C4-2B (cell line): ENCODE measurements around the gene ZHX3.

ENCODE experiments used
- H3K27ac ChIP-seq: fragments of 450-650 bp; 2 replicates; pipeline ENCODE4 v1.5.1; 2017
- ZFX ChIP-seq: fragments of 450-650 bp; IDR thresholded peaks from 2 replicates; pipeline ENCODE4 v1.6.1; 2017
- TF ChIP-seq, protein P1 (sequence below): fragments of 450-650 bp; conservative IDR thresholded peaks from 2 replicates; pipeline ENCODE4 v1.5.1; 2017; ENCODE audit warnings: mild to moderate bottlenecking

Gene ZHX3

DNA sequence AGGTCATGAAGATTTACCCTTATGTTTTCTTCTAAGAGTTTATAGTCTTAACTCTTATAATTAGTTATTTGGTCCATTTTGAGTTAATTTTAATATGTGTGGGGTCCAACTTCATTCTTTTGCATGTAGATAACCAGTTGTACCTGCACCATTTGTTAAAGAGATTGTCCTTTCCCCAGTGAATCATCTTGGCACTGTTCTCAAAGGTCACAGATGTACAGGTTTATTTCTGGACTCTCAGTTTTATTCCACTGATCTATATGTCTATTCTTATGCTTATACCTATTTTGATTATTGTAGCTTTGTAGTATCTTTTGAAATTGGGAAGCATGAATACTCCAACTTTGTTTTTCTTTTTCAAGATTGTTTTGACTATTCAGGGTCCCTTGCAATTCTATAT is 44.1 kb downstream of the ZHX3 start:
- H3K27ac ChIP-seq, result no peak overlapping the region
- TF ChIP-seq, protein P1, sequence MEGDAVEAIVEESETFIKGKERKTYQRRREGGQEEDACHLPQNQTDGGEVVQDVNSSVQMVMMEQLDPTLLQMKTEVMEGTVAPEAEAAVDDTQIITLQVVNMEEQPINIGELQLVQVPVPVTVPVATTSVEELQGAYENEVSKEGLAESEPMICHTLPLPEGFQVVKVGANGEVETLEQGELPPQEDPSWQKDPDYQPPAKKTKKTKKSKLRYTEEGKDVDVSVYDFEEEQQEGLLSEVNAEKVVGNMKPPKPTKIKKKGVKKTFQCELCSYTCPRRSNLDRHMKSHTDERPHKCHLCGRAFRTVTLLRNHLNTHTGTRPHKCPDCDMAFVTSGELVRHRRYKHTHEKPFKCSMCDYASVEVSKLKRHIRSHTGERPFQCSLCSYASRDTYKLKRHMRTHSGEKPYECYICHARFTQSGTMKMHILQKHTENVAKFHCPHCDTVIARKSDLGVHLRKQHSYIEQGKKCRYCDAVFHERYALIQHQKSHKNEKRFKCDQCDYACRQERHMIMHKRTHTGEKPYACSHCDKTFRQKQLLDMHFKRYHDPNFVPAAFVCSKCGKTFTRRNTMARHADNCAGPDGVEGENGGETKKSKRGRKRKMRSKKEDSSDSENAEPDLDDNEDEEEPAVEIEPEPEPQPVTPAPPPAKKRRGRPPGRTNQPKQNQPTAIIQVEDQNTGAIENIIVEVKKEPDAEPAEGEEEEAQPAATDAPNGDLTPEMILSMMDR, result no peak
- no peak for TF ChIP-seq ZFX

DNA sequence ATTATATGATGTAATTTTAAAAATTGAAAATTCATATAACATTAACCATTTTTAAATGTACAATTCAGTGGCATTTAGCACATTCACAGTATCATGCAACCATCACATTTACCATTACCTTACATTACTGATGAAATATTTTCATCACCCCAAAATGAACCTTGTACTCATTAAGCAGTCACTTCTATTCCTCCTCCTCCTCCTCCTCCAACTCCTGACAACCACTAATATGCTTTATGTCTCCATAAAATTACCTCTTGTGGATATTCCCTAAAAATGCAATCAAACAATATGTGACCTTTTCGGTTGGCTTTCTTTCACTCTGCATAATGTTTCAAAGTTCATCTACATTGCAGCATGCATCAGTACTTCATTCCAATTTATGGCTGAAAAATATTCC is 45.2 kb downstream of the ZHX3 start:
- TF ChIP-seq, protein P1, result no peak
- no peak for TF ChIP-seq ZFX

DNA sequence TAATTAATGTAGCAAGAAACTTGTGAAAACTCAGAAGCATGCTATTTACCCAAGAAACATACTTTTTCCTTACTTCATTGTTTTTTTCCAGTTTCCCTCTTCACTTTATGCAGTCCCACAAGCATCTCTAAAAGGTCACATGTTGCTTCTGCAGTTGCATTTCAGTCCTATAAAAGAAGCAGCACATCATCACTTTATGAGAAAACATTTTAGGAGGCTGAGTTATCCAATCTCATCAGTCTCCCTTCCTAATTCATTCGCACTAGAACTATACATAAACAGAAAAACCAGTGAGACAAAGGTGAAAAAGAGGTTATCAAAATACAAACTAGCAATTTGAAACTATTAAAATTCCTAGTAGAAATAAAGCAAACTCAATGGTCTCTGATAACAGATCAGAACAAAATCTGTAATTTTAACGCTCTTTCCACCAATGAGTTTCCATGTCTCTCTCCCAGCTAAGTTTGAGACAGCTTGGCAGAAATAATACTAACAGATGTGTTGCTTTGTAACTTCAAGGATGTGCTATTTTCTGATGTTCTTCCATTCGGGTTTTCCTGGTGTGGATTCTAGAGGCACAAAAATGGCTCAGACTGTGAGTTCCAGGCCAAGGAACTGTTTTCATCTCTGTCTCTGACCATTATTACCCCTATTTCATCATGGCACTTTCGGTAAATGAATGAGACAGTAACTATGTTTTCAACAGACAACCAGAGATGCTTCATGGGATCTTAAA is 48.4 kb downstream of the ZHX3 start:
- H3K27ac ChIP-seq, result no peak overlapping the region
- TF ChIP-seq, protein P1, result no peak
- no peak for TF ChIP-seq ZFX

More for the DNA sequence above, 45.2 kb downstream of the ZHX3 start:
- no peak overlapping the region for H3K27ac ChIP-seq

DNA sequence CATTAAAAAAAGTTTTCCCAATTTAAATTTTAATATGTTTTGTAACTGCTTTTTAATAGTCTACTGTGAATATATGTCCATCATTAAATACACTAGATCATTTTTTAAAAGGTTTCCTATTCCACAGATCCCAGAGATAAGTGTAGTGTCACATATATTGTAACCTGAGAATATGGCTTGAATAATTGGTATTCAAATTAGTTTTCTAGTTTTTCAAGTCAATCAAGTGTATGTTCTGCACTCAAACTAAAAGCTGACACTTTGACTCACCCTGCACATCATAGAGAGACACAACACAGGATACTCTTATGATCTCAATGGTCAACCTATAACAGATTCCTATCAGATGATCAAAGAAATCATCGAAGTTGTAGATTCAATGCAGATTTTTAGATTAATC is 49.1 kb downstream of the ZHX3 start:
- TF ChIP-seq ZFX, result no peak
- TF ChIP-seq, protein P1, result no peak
- H3K27ac ChIP-seq, result no peak overlapping the region

DNA sequence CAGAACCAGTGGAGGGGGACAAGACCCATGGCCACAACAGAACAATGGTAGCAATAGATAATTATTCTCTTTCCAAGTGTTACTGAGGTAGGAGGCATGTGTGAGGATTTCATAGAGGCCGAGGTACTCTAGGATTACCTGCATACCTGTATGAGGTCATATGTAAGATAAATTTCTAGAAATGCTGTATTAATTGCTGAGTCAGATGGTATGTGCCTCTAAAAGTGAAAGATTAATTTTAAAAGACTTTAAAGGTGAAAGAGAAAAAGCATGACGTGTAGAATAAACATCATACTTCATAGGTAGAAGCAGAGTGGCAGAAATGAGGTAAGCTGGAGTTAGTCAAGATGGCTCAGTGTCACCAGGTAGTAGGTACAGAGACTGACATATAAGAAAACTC is 51.6 kb downstream of the ZHX3 start:
- no peak for TF ChIP-seq ZFX
- TF ChIP-seq, protein P1, result no peak
- H3K27ac ChIP-seq, result no peak overlapping the region

DNA sequence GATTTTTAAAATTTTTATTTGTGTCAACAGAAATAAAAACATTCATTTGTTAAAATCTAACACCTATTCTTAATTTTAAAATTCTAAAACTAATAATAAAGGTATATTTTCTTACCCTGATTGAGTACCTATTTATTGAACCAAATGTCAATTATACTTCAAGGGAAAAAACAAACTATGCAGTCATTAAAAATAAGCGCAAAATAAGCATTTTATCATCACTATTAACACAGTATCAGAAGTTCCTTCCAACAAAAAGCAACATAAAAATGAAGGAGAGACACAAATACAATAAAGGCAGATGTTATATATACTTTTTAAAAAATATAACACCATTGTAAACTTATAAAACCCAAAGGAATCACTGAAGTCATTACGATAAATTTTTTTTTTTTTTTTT is 52.7 kb downstream of the ZHX3 start:
- TF ChIP-seq, protein P1, result no peak
- TF ChIP-seq ZFX, result no peak
- no peak overlapping the region for H3K27ac ChIP-seq

DNA sequence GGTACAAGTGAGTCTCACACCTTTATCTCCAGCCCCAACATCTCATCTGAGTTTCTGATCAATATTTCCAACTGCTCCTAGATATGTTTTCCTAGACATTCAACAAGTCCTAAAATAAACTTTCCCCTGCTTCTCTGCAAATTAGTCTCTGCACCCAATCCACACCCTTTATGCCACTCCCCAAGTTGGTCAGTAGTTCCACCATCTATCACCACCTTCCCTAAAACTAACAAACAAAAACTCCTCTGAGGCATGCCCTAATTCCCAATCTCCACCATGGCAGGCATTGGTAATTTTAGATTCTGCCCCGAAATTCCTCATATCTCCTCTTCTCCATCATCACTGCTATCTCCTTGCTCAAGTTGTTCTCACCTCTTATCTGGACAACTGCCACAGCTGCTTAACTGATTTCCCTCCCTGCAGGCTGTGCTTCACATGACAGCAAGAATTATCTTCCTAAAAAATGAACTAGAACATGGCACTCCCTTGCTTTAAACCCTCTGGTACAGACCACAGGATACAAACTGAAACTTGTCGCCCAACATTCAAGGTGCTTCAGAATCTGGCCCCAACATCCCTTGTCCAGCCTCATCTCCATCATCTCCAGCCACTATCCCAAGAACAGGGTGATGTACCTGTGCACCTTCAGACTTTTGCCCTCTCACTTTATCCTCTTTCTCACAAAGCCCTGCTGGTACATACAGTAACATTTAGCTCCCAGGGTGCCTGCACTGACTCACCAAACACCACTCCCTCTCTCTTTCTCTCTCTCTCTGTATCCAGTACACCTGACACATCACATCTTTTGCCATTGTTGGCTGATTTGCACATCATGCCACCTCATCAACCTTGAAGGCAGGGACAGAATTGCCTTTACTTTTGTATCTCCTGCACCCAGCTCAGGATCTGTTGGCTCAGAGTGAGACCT is 55.5 kb downstream of the ZHX3 start:
- H3K27ac ChIP-seq, result no peak overlapping the region
- TF ChIP-seq, protein P1, result no peak
- no peak for TF ChIP-seq ZFX
